Tibial nerve (tissue), 4 donors: ENCODE measurements around the gene ENOPH1. TPM values are rescaled to one million over a fixed set of nuclear protein-coding genes. Genes with fewer than 3 reads are reported as not detected.

Experiments
- DNase-seq, 2 donors: peaks; one replicate each; pipeline ENCODE4 v3.0.0-alpha.2; 2019; ENCODE audit warnings: low spot score in 2 of 2
- H3K27ac ChIP-seq, 4 donors: fragments of 200-600 bp; sonication (generic) in 3 of 4; one replicate each; pipeline ENCODE4 v1.5.1; 2017 to 2019; ENCODE audit warnings: mild to moderate bottlenecking in 1 of 4
- H3K27me3 ChIP-seq, 2 donors: fragments of 200-600 bp; sonication (generic) in 1 of 2; one replicate each; pipeline versions ENCODE4 v1.5.1 to v1.6.0; 2017 to 2019
- H3K36me3 ChIP-seq, 3 donors: fragments of 200-600 bp; sonication (generic); one replicate each; pipeline ENCODE4 v1.5.1; 2018 to 2019
- H3K4me1 ChIP-seq, 4 donors: fragments of 200-600 bp; sonication (generic) in 3 of 4; one replicate each; pipeline ENCODE4 v1.5.1; 2017 to 2019
- H3K4me3 ChIP-seq, 4 donors: fragments of 200-600 bp; sonication (generic) in 3 of 4; one replicate each; pipeline ENCODE4 v1.5.1; 2017 to 2019; ENCODE audit warnings: mild to moderate bottlenecking in 1 of 4, moderate library complexity in 1 of 4
- H3K9me3 ChIP-seq, 4 donors: fragments of 200-600 bp; sonication (generic) in 3 of 4; one replicate each; pipeline ENCODE4 v1.5.1; 2017 to 2019
- CTCF ChIP-seq, 5 experiments: fragments of 200-600 bp in 3 of 5; fragments of 450-650 bp in 2 of 5; sonication (generic) in 3 of 5; IDR thresholded peaks; one replicate each; pipeline ENCODE4 v1.5.1; 2016 to 2019; ENCODE audit warnings: antibody characterized with exemption in 5 of 5, mild to moderate bottlenecking in 3 of 5, moderate library complexity in 2 of 5
- EP300 ChIP-seq, 2 donors: sonication (generic); formaldehyde crosslinking; IDR thresholded peaks; one replicate each; pipeline ENCODE4 v1.6.1; 2017; ENCODE audit warnings: antibody characterized with exemption in 2 of 2, mild to moderate bottlenecking in 1 of 2
- POLR2A ChIP-seq, 2 donors: fragments of 450-650 bp; IDR thresholded peaks; one replicate each; pipeline ENCODE4 v1.6.1; 2017; ENCODE audit warnings: antibody characterized with exemption in 2 of 2, mild to moderate bottlenecking in 2 of 2, moderate library complexity in 2 of 2
- WGBS, 2 donors: methylation state at CpG; one replicate each; pipeline ENCODE4 v1.1.5; 2018; 5-methylcytosine and 5-hydroxymethylcytosine counted together
- total RNA-seq, 4 donors: library from RNA; depleted of rRNA; stranded (reverse); fragments of >200 nt; gene quantifications; one replicate each; pipeline ENCODE4 v1.1.0, GENCODE V29; 2016

ENOPH1 gene
- total RNA-seq, 4 donors from 2014 or later = 26.2 to 41.3 (median 30.7) TPM

- DNase-seq = no peak
- H3K27me3 ChIP-seq = no peaks in the 10 kb centered on the region
- no peak for TF ChIP-seq EP300 (IDR thresholded peaks at IDR 0.05)
- no peak for TF ChIP-seq POLR2A (IDR thresholded peaks at IDR 0.05)
- TF ChIP-seq CTCF (IDR thresholded peaks at IDR 0.05) = no peak
- WGBS, 2 donors = 74 to 79% methylated on average over 4 of the region's 4 CpGs
- no peaks in the 10 kb centered on the region for H3K9me3 ChIP-seq
- no peaks in the 10 kb centered on the region for H3K36me3 ChIP-seq
- H3K27ac ChIP-seq = no peak overlapping the region
- H3K4me1 ChIP-seq = no peaks in the 10 kb centered on the region
- H3K4me3 ChIP-seq = no peak overlapping the region
Observed at GRCh38 chr4:82495666-82496065, 65.3 kb downstream of the ENOPH1 start.

- TF ChIP-seq POLR2A (IDR thresholded peaks at IDR 0.05) (no peak), CTCF (IDR thresholded peaks at IDR 0.05) (no peak), EP300 (IDR thresholded peaks at IDR 0.05) (no peak)
- H3K36me3 ChIP-seq = no peaks in the 10 kb centered on the region
- no peaks in the 10 kb centered on the region for H3K9me3 ChIP-seq
- H3K27me3 ChIP-seq = no peaks in the 10 kb centered on the region
- H3K4me3 ChIP-seq = no peak overlapping the region
- no peaks in the 10 kb centered on the region for H3K4me1 ChIP-seq
- no peak for DNase-seq
- 52 to 69% methylated on average over 2 of the region's 2 CpGs for WGBS, 2 donors
- no peak overlapping the region for H3K27ac ChIP-seq
Observed at GRCh38 chr4:82496349-82496748, 66.0 kb downstream of the ENOPH1 start.

- H3K4me1 ChIP-seq = no peaks in the 10 kb centered on the region
- 62% methylated on average over 6 of the region's 6 CpGs for WGBS, 2 donors
- H3K4me3 ChIP-seq = no peak overlapping the region
- H3K27me3 ChIP-seq = no peaks in the 10 kb centered on the region
- DNase-seq = no peak
- no peak overlapping the region for H3K27ac ChIP-seq
- H3K36me3 ChIP-seq = no peaks in the 10 kb centered on the region
- TF ChIP-seq CTCF (IDR thresholded peaks at IDR 0.05) = no peak
- no peak for TF ChIP-seq POLR2A (IDR thresholded peaks at IDR 0.05)
- no peak for TF ChIP-seq EP300 (IDR thresholded peaks at IDR 0.05)
- no peaks in the 10 kb centered on the region for H3K9me3 ChIP-seq
Observed at GRCh38 chr4:82499738-82500434, 69.5 kb downstream of the ENOPH1 start.

GRCh38 chr4:82500435-82501153 is 70.2 kb downstream of the ENOPH1 start:
- H3K4me1 ChIP-seq = no peaks in the 10 kb centered on the region
- H3K27me3 ChIP-seq = no peaks in the 10 kb centered on the region
- no peak overlapping the region for H3K27ac ChIP-seq
- DNase-seq = no peak
- no peak overlapping the region for H3K4me3 ChIP-seq
- no peaks in the 10 kb centered on the region for H3K36me3 ChIP-seq
- H3K9me3 ChIP-seq = no peaks in the 10 kb centered on the region
- 46 to 53% methylated on average over 5 of the region's 5 CpGs for WGBS, 2 donors
- TF ChIP-seq CTCF (IDR thresholded peaks at IDR 0.05) (no peak), EP300 (IDR thresholded peaks at IDR 0.05) (no peak), POLR2A (IDR thresholded peaks at IDR 0.05) (no peak)

GRCh38 chr4:82501154-82501442 is 70.7 kb downstream of the ENOPH1 start:
- Histone ChIP-seq H3K9me3 (no peaks in the 10 kb centered on the region), H3K27ac (no peak overlapping the region), H3K4me1 (no peaks in the 10 kb centered on the region), H3K4me3 (no peak overlapping the region), H3K36me3 (no peaks in the 10 kb centered on the region), H3K27me3 (no peaks in the 10 kb centered on the region)
- WGBS, 2 donors = 78 to 93% methylated on average over 2 of the region's 2 CpGs
- TF ChIP-seq EP300 (IDR thresholded peaks at IDR 0.05) (no peak), POLR2A (IDR thresholded peaks at IDR 0.05) (no peak), CTCF (IDR thresholded peaks at IDR 0.05) (no peak)
- DNase-seq = no peak
